ENCODE measurements around the gene PTPRD. TPM values are rescaled to one million over a fixed set of nuclear protein-coding genes. Genes with fewer than 3 reads are reported as not detected.

The PTPRD gene
- total and polyA plus RNA-seq, 2 donors from 2014 or later: 6.4 to 78.9 TPM

GRCh38 chr9:10594482-10594881, 18.3 kb downstream of the PTPRD start:
- Histone ChIP-seq H3K27ac (ENCODE audit: low read depth in 2 of 2, low read length in 2 of 2) (no peak overlapping the region), H3K9me3 (ENCODE audit: control insufficient read depth in 2 of 3, insufficient read depth in 1 of 3, low read length in 3 of 3) (peaks cover 0 to 4% (median 0%) of the 10 kb centered on the region in 3 donors), H3K4me1 (ENCODE audit: control insufficient read depth in 2 of 3, insufficient read depth in 2 of 3, low read depth in 1 of 3, low read length in 3 of 3) (no peaks in the 10 kb centered on the region), H3K36me3 (ENCODE audit: control insufficient read depth in 2 of 3, insufficient read depth in 3 of 3, low read length in 3 of 3) (no peaks in the 10 kb centered on the region), H3K4me3 (ENCODE audit: low read length in 3 of 3) (no peak overlapping the region), H3K9ac (ENCODE audit: low read length in 3 of 3) (no peak overlapping the region), H3K27me3 (ENCODE audit: control insufficient read depth, insufficient read depth, low read length) (no peaks in the 10 kb centered on the region)
- DNase-seq (no peak), FAIRE-seq (no peak)
- TF ChIP-seq, protein P1, sequence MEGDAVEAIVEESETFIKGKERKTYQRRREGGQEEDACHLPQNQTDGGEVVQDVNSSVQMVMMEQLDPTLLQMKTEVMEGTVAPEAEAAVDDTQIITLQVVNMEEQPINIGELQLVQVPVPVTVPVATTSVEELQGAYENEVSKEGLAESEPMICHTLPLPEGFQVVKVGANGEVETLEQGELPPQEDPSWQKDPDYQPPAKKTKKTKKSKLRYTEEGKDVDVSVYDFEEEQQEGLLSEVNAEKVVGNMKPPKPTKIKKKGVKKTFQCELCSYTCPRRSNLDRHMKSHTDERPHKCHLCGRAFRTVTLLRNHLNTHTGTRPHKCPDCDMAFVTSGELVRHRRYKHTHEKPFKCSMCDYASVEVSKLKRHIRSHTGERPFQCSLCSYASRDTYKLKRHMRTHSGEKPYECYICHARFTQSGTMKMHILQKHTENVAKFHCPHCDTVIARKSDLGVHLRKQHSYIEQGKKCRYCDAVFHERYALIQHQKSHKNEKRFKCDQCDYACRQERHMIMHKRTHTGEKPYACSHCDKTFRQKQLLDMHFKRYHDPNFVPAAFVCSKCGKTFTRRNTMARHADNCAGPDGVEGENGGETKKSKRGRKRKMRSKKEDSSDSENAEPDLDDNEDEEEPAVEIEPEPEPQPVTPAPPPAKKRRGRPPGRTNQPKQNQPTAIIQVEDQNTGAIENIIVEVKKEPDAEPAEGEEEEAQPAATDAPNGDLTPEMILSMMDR (IDR thresholded peaks at IDR 0.05; ENCODE audit: borderline replicate concordance, extremely low read depth, insufficient read depth): no peak
- intact Hi-C loops (cut with DNase I): no loop called here

- Histone ChIP-seq H3K27me3 (ENCODE audit: control insufficient read depth, insufficient read depth, low read length) (no peaks in the 10 kb centered on the region), H3K36me3 (ENCODE audit: control insufficient read depth in 2 of 3, insufficient read depth in 3 of 3, low read length in 3 of 3) (no peaks in the 10 kb centered on the region), H3K4me3 (ENCODE audit: low read length in 3 of 3) (no peak overlapping the region), H3K4me1 (ENCODE audit: control insufficient read depth in 2 of 3, insufficient read depth in 2 of 3, low read depth in 1 of 3, low read length in 3 of 3) (no peaks in the 10 kb centered on the region), H3K9ac (ENCODE audit: low read length in 3 of 3) (no peak overlapping the region), H3K9me3 (ENCODE audit: control insufficient read depth in 2 of 3, insufficient read depth in 1 of 3, low read length in 3 of 3) (peaks cover 0 to 2% (median 0%) of the 10 kb centered on the region in 3 donors), H3K27ac (ENCODE audit: low read depth in 2 of 2, low read length in 2 of 2) (no peak overlapping the region)
- no peak for FAIRE-seq
- TF ChIP-seq, protein P1 (IDR thresholded peaks at IDR 0.05; ENCODE audit: borderline replicate concordance, extremely low read depth, insufficient read depth): no peak
- DNase-seq: no peak
- intact Hi-C loops (cut with DNase I): no loop called here
Measured at GRCh38 chr9:10586407-10586806, 26.4 kb downstream of the PTPRD start.

- no peaks in the 10 kb centered on the region for H3K9me3 ChIP-seq (ENCODE audit: control insufficient read depth in 2 of 3, insufficient read depth in 1 of 3, low read length in 3 of 3)
- no peaks in the 10 kb centered on the region for H3K4me1 ChIP-seq (ENCODE audit: control insufficient read depth in 2 of 3, insufficient read depth in 2 of 3, low read depth in 1 of 3, low read length in 3 of 3)
- H3K27ac ChIP-seq (ENCODE audit: low read depth in 2 of 2, low read length in 2 of 2): no peak overlapping the region
- H3K36me3 ChIP-seq (ENCODE audit: control insufficient read depth in 2 of 3, insufficient read depth in 3 of 3, low read length in 3 of 3): no peaks in the 10 kb centered on the region
- FAIRE-seq (no peak), DNase-seq (no peak)
- intact Hi-C loops (cut with DNase I): no loop called here
- no peak overlapping the region for H3K9ac ChIP-seq (ENCODE audit: low read length in 3 of 3)
- H3K4me3 ChIP-seq (ENCODE audit: low read length in 3 of 3): no peak overlapping the region
- TF ChIP-seq, protein P1 (IDR thresholded peaks at IDR 0.05; ENCODE audit: borderline replicate concordance, extremely low read depth, insufficient read depth): no peak
- no peaks in the 10 kb centered on the region for H3K27me3 ChIP-seq (ENCODE audit: control insufficient read depth, insufficient read depth, low read length)
Measured at GRCh38 chr9:10571699-10572098, 41.1 kb downstream of the PTPRD start.

- intact Hi-C loops (cut with DNase I): no loop called here
- Histone ChIP-seq H3K36me3 (ENCODE audit: control insufficient read depth in 2 of 3, insufficient read depth in 3 of 3, low read length in 3 of 3) (no peaks in the 10 kb centered on the region), H3K27me3 (ENCODE audit: control insufficient read depth, insufficient read depth, low read length) (no peaks in the 10 kb centered on the region), H3K4me3 (ENCODE audit: low read length in 3 of 3) (no peak overlapping the region), H3K4me1 (ENCODE audit: control insufficient read depth in 2 of 3, insufficient read depth in 2 of 3, low read depth in 1 of 3, low read length in 3 of 3) (no peaks in the 10 kb centered on the region), H3K9me3 (ENCODE audit: control insufficient read depth in 2 of 3, insufficient read depth in 1 of 3, low read length in 3 of 3) (no peaks in the 10 kb centered on the region), H3K9ac (ENCODE audit: low read length in 3 of 3) (no peak overlapping the region), H3K27ac (ENCODE audit: low read depth in 2 of 2, low read length in 2 of 2) (no peak overlapping the region)
- no peak for DNase-seq
- FAIRE-seq: no peak
- TF ChIP-seq, protein P1 (IDR thresholded peaks at IDR 0.05; ENCODE audit: borderline replicate concordance, extremely low read depth, insufficient read depth): no peak
Measured at GRCh38 chr9:10566848-10567247, 46.0 kb downstream of the PTPRD start.

Data from kidney (tissue), 14 donors.